NCI-H2196 (cell line): Measurements from ENCODE around the gene NATD1.
A peak's percentile ranks its signal among the peaks of the same experiment; 100 is the strongest.

Experiments
- DNase-seq: peaks from one replicate; lab custom pipeline; 2025; ENCODE audit not compliant: unreplicated experiment; lab: John Stamatoyannopoulos, UW

Gene NATD1, protein sequence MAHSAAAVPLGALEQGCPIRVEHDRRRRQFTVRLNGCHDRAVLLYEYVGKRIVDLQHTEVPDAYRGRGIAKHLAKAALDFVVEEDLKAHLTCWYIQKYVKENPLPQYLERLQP

DNA sequence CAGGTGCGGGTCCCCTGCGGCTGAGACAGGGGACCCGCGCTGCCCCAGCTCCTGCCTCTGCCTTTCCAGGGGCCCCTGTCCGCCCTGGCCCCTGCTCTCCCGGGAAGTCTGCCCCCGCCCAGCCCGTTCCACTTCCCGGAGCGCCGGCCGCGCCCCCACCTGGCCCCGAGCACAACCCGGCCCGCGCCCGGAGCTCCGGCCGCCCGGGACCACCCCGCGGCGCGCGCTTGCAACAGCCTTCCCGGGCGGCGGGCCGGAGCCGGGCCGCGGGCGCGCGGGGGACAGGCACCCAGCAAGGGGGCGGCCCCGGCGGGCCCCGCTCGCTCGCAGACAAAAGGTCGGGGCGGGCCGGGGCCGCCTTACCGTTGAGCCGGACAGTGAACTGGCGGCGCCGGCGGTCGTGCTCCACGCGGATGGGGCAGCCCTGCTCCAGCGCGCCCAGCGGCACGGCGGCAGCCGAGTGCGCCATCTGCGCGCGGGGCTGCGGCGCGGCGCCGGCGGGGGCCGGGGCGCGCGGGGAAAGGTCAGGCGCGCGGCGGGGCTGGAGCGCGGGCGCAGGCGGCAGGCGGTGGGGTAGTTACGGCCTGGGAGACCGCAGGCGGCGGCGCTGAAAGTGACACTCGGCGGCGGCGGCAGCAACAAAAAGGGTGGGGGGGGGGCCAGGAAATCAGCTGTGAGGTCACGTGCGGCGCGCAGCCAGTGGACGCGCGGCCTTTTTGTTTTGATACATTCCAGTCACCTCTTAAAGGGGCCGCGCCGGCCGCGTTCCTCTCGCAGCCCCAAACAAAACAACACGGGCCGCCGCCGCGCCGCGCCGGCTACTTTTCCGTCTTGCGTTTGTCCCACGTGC lies at the start of gene NATD1:
TSS of gene NATD1 (minus strand) at position 615 of the 850 bp plus-strand sequence. CDS start at position 469, 146 bp downstream.
- DNase-seq: peak; percentile 47

DNA sequence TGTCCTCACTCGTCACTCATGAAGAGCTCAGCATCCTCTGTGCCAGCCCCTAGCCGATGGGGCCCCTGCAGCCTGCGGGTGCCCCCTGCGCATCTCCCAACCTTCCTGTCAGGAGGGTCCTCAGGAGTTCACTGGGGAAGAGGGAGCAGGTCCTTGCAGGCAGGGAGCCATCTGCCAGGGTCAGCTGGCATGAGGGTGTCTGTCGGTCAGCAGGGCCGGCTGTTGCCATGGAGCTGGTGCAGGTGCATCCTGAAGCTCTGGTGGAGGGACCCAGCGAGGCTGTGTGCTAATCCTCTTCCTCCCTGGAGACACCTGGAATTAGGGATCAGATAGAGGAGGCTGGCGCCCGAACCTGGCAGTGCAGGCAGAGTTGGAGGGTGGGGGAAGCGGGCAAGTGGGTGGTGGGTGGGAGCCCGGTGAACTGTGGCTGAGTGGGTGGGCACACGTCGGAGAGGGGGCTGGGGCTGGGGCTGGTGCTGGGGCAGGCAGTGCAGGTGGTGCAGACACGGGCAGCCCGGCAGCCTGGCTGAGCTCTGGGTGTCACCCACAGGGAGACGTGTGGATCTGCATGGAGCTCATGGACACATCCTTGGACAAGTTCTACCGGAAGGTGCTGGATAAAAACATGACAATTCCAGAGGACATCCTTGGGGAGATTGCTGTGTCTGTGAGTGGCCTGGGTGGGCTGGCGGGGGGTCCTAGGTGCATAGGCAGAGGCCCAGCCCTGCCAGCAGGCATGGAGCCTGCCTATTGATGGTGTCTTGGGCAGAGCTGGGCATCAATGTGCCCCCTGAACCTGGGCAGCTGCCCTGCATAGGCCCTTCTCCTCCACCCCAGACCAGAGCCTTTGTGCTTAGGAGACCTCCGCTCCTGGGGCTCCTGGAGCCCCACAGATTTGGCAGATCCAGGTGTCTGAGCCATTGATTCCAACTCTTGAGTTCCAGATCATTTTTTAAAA lies 48.7 kb upstream of the NATD1 start:
- peak; percentile 23 for DNase-seq

DNA sequence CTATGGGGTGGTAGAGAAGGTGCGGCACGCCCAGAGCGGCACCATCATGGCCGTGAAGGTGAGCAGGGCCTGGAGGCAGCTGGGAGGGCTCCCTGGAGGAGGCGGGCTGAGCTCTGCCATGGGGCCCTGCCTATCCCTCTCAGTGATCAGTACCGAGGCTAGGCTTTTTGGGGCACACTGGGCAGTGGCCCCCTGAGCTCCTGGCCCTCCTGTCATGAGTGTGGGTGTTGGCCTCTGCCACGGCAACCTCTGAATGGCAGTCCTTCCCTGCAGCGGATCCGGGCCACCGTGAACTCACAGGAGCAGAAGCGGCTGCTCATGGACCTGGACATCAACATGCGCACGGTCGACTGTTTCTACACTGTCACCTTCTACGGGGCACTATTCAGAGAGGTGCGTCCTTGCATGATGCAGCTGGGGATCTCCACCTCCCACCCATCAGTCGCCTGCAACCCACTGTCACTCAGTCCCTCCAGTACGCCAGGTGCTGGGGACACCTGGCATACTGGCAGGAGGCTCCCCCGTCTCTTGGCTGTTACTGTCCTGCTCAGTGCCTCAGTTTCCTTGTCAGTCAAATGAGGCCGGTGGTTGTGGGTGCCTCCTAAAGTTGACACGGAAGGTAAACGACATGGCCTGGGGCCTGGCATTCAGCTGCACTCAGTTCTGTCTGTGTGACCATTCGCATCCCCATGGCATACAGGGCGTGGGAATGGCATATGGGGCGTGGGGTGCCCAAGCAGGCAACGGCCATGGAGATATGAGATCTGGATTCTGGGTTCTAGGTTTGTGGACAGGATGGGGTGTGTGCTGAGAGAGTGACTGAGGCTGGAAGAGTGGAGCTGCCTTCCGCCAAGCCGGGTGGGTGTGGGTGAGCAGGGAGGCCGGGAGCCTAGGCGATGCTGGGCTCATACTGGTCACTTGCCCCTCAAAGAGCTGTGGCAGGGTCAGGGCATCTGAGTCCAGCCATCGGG lies 47.7 kb upstream of the NATD1 start:
- no peak for DNase-seq

DNA sequence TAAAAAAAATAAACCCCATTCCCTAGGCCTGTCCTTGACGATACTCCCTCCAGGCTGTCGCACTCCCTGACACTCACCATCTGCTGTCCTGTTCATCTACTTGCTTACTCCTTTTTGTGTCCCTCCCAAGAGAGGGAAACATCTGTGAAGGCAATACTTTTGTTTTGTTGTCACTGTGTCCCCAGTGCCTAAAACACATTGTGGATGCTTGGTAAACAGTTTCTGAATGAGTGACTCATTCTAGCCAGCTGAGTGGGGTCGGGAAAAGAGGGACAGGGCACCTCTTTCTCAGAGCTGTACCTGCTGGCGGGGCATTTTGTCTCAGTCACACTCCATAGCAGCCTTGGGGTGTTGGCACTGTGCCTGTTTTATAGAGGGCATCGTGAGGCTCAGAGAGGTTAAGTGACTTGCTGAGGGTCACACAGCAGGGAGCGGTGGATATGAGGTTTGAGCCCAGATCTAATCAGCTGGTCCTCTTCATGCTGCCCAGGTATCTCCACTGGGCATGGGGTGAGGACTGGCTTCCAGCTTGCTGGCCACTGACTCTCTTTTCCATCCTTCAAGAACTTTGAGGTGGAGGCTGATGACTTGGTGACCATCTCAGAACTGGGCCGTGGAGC lies 46.9 kb upstream of the NATD1 start:
- no peak for DNase-seq

DNA sequence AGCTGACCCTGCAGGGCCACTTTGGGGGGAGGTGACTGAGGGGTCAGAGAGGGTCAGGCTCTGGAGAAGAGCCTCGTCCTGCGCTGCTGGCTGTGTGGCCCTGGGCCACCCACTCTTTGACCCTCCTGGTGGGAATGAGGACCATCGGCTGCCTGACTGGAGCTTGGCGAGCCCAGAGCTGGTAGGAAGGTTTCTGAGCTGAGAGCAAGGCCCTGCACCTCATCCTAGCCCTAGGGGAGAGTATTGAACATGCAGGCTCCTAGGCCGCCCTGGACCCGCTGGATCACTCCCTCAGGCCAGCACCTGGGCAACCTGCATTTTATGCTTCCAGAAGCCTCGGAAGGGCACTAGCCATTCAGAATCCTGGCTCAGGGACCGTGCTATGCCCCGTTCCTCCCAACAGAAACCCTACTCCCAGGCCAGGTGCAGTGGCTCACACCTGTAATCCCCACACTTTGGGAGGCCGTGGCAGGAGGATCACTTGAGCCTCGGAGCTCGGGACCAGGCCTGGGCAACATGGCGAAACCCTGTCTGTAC lies 45.8 kb upstream of the NATD1 start:
- no peak for DNase-seq

DNA sequence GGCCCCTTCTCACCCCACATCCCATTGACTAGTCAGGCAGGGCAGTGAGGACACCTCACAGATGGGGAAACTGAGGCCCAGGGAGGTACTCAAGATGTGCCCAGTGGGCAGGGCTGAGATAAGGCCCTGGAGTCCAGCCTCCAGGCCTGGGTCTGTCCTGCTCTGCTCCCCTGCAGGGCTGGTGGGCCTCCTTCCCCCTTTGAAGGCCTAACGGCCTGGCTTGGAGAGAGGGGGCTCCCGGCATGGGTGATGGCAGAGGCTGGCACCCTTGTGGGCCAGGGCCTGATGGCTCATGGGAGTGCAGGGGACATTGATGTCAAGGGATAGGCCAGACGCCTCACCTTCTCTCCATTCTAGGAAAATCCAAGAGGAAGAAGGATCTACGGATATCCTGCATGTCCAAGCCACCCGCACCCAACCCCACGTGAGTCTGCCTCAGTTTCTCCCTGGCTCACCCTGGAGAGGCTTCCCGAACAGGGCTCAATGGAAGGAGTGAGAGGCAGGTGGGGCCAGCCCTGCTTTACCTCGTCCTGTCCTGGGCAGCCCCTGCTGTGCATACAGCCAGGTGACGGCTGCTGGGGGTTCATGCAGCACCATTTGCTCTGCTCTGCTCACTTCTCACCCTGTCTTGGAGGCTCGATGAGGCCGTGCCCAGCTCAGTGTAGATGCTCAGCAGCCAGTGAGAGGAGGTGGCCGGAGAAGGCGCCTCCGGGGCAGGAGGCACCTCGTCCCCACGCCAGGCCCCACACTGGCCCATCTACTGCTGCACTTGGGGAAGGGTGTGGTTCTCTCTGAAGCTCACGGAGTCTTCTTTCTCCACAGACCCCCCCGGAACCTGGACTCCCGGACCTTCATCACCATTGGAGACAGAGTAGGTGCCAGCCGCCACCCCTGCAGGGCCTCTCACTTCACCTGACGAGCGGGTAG lies 45.1 kb upstream of the NATD1 start:
- DNase-seq: no peak

DNA sequence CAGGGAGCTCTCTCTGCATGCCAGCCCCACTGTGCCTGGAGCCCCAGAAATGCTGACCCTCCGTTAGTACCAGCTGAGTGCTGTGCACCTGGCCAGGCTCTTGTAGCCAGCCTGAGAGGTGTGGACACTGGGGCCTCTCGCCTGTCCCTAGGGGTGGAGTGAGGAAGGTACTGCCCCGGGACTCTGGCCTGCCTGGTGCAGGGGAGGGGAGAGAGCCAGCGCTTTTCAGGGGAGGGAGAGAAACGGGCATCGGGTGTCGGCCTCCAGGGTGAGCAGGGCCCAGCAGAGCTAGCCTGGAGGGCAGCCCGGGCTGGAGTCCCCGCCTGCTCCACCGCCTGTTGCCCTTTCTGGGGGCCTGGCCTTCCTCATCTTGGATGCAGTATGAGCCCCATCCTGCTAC lies 44.4 kb upstream of the NATD1 start:
- DNase-seq: no peak

DNA sequence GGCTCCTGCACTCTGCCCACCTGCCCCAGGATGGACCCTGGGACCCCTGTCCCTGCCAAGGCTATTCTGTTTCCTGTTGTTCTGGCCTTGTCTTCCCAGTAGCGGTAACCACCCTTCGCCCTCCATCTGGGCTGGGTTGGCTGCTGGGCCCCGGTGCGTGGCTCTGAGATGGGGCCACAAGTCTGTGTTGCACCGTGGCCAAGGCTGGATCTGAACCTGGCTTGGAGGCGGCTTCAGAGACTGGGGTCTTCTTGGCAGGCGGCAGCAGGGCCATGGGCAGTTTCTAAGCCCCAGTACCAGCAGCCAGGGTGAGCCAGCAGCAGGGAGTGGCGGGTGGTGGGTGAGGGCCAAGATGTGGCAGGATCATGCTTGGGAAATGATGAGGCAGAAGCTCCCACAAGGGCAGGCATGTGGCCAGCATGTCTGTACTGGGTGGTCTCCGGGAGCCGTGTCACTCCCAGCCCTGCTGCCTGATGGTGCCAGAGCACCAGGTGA lies 43.9 kb upstream of the NATD1 start:
- DNase-seq: no peak

DNA sequence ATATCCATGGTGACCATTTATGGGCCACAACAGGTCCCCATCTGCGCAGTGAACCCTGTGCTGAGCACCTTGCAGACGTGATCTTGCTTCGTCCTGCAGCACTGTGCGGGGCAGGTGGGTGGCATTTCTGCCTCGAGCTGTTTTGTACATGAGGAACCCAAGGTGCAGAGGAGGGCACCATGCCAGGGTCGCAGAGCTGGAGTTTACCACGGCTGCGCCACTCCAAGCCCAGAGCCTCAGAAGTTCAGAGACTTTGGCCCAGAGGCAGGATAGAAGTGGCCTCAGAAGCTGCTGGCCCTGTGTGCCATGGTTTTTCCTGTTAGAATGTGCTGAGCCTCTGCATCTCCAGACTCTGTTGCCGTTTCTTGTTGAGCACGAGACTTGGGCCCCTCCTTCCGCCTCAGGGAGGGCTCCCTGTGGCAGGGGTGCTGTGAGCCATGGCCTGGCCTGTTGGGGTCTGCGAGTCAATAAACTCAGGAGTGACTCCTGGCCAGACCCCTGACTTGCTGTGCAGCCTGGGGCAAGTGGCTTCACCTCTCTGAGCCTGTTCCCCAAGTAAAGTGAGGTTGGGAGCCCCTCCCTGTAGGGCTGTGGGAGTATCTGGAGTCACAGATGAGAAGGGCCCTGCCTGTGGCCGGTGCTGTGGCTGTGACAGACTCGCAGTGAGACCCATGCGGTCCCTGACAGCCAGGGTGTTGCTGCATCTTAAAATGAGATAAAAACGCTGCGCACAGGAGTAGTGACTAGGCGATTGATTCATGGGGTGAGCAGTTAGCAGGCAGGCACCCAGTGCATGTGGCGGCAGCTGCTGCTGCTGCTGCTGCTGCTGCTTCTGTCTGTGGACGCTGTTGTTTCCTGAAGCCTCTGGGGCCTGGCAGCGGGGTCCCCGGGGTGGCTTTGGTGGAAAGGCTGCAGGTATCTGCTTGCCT lies 43.2 kb upstream of the NATD1 start:
- no peak for DNase-seq

DNA sequence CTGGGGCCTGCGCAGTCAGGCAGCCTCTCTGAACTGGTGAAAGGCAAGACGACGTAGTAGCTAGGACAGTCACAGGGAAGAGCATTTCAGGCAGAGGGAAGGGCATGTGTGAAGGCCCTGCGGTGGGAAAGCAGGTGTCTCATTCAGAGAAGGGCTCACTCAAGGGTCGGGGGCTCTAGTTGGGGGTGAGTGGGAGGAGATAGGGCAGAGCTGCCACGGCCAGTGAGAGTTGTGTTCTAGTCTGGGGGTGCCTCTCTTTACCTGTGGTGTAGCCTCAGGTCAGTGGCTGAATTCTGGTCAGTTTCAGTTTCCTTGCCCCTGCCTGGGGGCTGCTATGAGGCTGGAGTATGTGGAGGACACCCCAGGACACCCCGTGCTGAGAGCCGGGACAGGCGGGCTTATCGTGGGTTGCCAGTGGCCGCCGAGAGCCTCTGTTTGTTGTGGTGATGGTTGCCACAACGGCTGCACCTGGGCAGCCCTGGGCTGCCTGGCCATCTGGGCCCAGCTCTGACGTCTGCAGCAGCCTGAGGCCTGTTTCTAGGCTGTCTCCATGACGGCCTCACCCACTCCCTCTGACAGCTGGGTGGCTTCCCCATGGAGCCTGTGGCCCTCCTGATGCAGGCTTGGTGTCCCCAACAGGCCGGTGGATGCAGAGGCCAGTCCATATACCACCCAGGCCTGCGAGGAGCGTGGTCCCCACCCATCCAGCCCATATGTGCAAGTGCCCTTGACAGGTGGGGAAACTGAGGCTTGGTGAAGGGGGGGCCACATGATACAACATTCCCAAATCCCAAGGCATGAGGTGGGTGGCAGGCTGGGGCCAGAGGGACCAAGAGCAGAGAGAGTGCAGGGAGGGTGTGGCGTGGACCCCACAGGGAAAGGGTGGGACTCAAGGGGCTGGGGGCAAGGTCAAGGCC lies 42.1 kb upstream of the NATD1 start:
- DNase-seq: peak; percentile 19

DNA sequence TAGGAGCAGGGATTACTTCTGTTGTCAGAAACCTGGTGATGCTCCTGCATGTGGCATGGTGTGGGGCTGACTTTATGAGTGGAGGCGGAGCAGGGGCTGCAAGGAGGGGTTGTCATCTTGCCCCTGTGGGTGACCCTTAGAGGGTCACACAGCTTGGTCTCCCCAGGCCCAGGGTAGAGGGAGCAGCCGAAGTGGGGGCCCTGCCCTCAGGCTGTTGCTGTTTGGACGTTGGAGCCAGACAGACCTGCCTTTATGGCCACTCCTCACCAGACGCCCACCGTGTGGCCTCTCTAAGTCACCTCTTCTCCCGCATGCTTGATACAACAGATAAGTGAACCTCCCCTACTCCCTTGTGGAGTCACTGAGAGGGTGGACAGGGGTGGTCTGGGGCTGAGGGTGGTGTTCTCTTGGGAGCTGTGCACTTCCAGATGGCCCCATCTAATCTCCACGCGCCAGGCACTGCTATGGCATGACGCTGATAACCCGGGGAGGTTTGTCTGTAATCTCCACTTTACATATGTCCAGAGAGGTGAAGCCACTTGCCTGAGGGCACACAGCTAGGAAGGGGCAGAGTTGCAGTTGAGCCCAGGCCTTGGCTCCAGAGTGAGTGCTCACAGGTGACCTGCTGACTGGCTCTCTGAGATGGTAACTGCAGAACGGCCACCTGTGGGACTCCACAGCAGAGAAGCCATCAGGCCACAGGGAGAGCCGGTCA lies 41.3 kb upstream of the NATD1 start:
- DNase-seq: no peak

DNA sequence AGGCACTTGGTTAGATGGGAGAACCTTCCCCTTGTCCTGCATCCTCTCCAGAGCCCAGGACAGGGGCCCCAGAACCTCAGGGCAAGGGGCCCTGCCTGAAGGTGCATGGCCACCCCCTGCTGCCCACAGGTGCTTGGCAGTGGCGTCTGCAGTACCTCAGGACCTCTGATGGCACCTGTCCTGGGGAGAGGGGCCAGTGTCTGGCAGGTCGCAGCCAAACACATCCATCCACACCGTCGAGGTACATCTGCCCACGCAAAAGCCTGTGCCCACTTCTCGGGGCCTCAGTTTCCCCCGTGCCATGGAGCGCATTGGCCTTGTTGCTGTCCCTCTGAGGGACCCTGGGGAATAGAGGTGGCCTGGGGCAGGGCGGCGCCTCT lies 40.6 kb upstream of the NATD1 start:
- no peak for DNase-seq

DNA sequence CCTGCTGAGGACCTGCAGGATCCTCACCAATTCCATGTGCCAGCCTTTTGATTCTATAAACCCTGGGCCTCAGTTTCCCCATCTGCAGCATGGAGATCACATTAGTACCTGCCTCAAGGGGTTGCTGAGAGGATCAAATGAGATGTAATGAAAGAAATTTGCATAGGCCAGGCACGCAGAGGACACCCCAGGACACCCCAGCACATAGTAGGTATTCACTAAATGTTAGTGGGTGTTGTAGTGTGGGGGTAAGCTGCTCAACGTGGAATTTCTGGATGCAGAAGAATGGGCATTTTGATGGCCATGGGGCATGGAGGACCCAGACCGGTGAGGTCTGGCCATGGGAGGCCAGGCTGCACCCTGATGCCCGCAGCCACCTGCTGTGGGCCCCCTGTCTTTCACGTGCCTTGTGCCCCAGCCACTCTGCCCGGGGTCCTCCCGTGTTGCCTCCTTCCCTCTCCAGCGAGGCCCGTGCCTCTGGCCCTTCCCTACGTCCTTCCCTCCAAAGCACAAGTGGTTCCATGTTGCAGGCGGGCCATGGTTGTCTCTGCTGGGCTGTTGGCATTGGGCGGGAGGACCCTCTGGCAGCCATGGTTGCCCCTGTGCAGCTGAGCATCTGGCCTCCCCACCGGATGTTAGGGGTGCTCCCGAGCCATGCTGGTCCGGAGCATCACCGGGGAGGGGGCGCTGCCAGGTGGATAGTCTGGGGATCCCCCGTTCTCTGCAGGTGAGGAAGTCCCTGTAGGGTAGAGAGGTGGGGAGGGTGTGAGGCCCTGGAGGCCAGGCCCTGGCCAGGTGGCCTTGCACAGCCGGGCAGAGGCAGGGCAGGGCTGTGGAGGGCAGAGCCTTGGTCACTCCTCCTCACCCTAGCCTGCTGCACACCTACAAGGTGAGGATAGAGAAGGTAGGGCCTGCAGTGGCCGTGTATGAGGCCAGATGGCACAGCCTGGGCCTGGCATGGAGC lies 39.9 kb upstream of the NATD1 start:
- no peak for DNase-seq

DNA sequence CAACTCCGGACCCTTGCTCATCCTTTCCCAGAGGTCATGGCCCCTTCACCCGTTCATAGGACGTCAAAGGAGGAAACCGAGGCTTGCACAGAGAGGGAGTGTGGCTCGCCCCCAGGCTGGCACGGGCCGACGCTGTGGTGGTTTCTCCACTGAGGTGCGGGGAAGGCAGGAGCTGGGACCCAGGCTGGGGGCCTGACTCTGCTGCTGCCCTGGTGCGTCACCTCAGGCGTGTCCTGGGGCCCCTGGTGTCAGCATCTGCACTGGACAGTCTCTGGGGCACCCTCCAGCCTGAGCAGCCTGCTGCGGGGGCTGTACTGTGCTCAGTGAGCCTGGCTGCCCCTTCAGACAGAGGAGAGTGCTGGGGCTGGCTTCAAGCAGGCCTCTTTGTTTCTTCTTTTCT lies 38.7 kb upstream of the NATD1 start:
- DNase-seq: no peak

DNA sequence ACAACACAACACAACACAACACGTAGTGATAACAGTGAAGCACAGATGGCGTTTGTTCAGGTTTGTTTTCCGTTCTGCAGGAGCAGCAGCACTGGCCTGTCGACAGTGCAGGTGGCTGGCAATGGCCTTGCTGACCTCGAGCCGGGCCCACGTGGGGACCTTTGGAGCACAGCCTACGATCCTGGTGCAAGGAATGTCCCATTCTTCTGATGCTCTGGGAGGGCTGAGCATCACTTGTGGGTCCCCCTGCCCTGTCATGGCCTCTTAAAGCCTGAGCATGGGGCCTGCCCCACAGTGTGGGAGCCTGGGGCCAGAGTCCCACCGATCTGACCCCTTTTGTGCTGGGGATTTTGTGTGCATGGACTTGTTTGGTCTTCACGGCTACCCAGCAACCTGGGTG lies 38.1 kb upstream of the NATD1 start:
- DNase-seq: no peak
